C4-2B (cell line): ENCODE results near the gene SEC14L3.
A peak's percentile ranks its signal among the peaks of the same experiment; 100 is the strongest.

ENCODE experiments used
- H3K27ac ChIP-seq: fragments of 450-650 bp; 2 replicates; pipeline ENCODE4 v1.5.1; 2017
- ZFX ChIP-seq: fragments of 450-650 bp; IDR thresholded peaks from 2 replicates; pipeline ENCODE4 v1.6.1; 2017
- TF ChIP-seq, protein P1 (sequence below): fragments of 450-650 bp; conservative IDR thresholded peaks from 2 replicates; pipeline ENCODE4 v1.5.1; 2017; ENCODE audit warnings: mild to moderate bottlenecking

Gene SEC14L3

DNA sequence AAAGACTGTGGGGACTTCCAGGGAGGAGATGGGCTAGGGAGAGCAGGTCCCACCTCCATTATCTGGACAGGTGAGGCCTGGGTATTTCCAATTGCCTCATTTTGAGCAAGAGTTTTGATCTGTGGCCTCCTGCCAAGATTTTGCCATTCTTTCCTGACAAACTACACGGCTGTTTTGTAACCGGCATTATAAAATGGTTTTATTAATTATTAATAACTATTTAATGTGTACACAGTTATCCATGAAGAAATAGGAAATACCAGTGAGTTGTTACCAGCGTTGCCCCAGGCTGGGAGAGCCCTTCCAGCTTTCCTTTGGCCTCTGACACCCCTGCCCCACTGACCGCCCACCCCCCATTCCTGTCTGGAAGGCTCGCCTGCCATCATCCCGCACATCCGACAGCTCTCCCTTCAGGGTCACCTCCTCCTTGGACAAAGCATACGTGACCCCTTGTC is 14.9 kb upstream of the SEC14L3 start:
- H3K27ac ChIP-seq = no peak overlapping the region
- TF ChIP-seq ZFX = no peak
- TF ChIP-seq, protein P1, sequence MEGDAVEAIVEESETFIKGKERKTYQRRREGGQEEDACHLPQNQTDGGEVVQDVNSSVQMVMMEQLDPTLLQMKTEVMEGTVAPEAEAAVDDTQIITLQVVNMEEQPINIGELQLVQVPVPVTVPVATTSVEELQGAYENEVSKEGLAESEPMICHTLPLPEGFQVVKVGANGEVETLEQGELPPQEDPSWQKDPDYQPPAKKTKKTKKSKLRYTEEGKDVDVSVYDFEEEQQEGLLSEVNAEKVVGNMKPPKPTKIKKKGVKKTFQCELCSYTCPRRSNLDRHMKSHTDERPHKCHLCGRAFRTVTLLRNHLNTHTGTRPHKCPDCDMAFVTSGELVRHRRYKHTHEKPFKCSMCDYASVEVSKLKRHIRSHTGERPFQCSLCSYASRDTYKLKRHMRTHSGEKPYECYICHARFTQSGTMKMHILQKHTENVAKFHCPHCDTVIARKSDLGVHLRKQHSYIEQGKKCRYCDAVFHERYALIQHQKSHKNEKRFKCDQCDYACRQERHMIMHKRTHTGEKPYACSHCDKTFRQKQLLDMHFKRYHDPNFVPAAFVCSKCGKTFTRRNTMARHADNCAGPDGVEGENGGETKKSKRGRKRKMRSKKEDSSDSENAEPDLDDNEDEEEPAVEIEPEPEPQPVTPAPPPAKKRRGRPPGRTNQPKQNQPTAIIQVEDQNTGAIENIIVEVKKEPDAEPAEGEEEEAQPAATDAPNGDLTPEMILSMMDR = no peak

DNA sequence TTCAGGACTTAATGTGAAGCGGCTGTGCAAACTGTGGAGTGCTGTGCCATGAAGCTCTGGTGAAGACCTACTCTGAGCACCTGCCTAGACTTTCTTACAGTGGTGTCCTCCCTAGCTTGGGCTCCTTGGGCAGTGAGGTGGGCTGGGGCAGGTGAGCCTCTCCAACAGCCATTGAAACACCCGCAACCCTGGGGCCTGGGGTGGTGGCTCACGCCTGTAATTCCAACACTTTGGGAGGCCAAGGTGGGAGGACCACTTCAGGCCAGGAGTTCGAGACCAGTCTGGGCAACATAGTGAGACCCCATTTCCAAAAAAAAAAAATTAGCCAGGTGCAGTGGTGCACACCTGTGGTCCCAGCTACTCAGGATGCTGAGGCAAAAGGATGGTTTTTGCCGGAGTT is 14.3 kb upstream of the SEC14L3 start:
- TF ChIP-seq, protein P1 = no peak
- TF ChIP-seq ZFX = no peak
- no peak overlapping the region for H3K27ac ChIP-seq

DNA sequence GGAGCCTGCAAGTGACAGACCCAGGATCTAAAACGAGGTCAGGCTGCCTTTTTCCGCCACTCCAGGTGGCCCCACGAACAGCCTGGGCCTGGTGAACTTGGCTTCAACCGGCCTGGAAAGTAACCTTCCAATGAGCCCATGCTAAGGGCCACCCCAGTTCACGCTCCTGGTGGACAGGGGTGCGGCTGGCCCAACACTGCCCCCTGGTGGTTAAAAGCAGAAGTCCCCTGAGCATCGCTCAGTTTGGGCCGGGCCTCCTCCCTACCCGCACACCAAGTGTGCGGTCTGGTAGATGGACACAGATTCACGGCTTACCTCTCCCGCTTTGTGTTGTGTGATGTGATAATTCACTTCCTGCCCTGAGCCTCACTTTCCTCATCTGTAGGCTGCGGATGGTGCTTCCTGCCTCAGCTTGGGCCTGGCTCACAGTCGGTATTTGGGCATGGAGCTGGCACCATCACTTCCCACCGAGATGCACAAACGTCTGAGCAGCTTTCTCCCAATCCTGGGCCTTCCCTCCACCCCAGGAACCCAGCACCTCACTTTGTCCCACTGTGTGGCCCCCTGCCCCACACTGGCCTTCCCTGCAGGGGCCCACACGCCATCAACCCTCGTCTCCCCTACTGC is 13.7 kb upstream of the SEC14L3 start:
- H3K27ac ChIP-seq = no peak overlapping the region
- no peak for TF ChIP-seq ZFX
- TF ChIP-seq, protein P1 = peak; percentile 98

DNA sequence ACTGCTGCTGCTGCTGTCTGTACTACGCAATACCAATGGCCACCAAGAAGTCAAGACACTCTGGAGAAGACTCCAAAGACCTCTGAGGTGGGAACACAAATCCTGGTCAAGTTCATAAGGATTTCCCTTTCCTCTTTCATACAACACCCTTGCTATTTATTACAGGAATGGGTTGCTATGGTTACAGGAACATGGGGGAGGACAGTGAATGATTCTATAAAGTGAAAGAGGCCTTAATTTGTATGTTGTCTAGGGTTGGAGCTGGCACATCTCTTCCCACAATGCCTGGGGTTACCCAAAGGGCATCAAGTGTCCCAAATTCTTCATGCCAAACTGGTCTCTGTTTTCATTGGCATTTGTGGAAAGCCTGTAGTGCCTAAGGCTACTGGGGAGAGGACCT is 11.4 kb upstream of the SEC14L3 start:
- H3K27ac ChIP-seq = no peak overlapping the region
- TF ChIP-seq ZFX = no peak
- TF ChIP-seq, protein P1 = no peak

DNA sequence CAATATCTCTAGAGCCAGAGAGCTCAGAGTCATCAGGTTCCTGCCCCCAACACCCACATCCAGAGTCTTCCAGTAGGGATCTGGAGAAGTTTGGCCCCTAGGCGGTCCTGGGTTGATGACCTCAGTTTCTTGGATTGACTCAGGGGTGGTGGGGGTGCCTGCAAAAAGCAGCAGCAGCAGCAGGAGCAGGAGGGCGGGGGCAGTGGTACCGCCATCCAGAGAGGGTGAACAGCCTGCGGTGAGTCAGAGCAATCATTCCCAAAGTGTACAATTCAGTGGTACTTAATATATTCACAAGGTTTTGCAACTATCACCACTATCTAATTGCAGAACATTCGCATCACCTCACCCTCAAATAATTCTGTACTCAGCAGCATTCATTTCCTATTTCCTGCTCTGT is 9.9 kb upstream of the SEC14L3 start:
- no peak overlapping the region for H3K27ac ChIP-seq

DNA sequence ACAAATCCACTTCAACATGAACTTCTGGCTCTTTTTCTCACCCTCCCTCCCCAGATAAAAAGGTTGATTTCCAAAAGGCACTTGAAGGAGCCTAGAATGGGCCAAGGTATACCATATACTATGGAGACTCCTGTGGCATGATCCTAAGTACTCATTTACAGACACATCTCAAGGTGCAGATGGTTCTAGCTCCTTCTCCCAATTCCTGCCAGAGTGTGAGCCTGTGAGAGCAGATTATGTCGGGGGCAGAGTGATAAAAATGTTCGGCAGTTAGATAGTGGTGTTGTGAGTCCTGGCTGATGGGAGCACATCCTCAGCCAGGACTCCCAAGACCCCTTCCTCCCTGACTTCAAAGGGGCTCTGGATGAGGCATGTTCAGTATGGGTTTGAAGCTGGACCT is 8.2 kb upstream of the SEC14L3 start:
- H3K27ac ChIP-seq = no peak overlapping the region
- TF ChIP-seq ZFX = no peak
- TF ChIP-seq, protein P1 = no peak

More for the DNA sequence above, 9.9 kb upstream of the SEC14L3 start:
- TF ChIP-seq ZFX = no peak
- TF ChIP-seq, protein P1 = no peak

DNA sequence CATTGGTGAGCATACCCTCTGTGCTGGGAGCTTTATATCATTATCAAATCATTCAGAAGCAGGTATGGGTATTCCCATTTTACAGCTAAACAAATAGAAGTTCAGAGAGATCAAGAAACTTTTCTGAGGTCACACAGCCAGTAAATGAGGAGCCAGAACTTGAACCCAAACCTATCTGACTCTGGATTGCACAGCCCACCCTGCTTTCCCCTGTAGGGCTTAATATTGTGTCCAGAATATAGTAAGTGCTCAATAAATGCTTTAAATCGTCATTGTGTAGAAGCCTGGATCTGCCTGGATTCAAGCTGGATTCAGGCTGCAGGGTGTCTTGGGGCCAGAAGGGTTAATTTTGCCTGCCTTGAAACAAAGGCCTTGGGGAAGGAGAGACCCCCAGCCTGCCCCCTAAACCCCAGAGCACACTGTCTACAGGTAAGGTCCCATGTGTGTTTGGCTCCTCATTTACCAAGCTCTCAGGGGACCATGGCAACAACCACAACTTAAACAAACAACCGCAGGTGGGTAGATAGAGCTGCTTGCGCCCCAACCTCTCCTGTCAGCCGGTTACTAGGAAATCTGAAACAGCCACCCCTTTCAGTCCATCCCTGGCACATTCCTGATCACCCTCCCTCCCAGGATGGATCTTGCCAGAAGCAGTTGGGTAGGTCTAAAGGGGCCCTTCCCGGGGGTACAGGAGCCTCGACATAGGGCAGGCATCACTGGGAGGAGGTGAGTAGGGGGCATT is 3.0 kb upstream of the SEC14L3 start:
- H3K27ac ChIP-seq = no peak overlapping the region
- TF ChIP-seq, protein P1 = no peak
- TF ChIP-seq ZFX = no peak
